NCI-H2227 treated with DMSO at 0.1 percent for 48 hours (cell line): Measurements from ENCODE around the gene PPP1R3D.
"Not testable (repeated sequence)": the region's sequence is repeated elsewhere in the genome, so short reads cannot be mapped to it uniquely, and the experiment has no call there.

Source experiments
- DNase-seq: peaks from one replicate; lab custom pipeline; 2025; lab: John Stamatoyannopoulos, UW

The PPP1R3D gene

GRCh38 chr20:59923514-59923913, 16.6 kb downstream of the PPP1R3D start:
- DNase-seq = no peak

- DNase-seq = no peak
Observed at GRCh38 chr20:59920944-59921343, 19.2 kb downstream of the PPP1R3D start.

GRCh38 chr20:59912609-59913008, 27.5 kb downstream of the PPP1R3D start:
- DNase-seq = no peak

GRCh38 chr20:59911041-59911440, 29.1 kb downstream of the PPP1R3D start:
- DNase-seq = no peak

- DNase-seq = no peak
Observed at GRCh38 chr20:59908855-59909254, 31.2 kb downstream of the PPP1R3D start.

GRCh38 chr20:59903621-59904020, 36.5 kb downstream of the PPP1R3D start:
- DNase-seq = no peak

GRCh38 chr20:59902470-59902869, 37.6 kb downstream of the PPP1R3D start:
- no peak for DNase-seq

GRCh38 chr20:59895908-59896307, 44.2 kb downstream of the PPP1R3D start:
- no peak for DNase-seq

GRCh38 chr20:59891581-59891980, 48.5 kb downstream of the PPP1R3D start:
- no peak for DNase-seq

GRCh38 chr20:59890035-59890434, 50.1 kb downstream of the PPP1R3D start:
- not testable (repeated sequence) for DNase-seq

GRCh38 chr20:59888050-59888449, 52.1 kb downstream of the PPP1R3D start:
- no peak for DNase-seq
